ENCODE results near the gene C7.

- TF ChIP-seq, protein P1, sequence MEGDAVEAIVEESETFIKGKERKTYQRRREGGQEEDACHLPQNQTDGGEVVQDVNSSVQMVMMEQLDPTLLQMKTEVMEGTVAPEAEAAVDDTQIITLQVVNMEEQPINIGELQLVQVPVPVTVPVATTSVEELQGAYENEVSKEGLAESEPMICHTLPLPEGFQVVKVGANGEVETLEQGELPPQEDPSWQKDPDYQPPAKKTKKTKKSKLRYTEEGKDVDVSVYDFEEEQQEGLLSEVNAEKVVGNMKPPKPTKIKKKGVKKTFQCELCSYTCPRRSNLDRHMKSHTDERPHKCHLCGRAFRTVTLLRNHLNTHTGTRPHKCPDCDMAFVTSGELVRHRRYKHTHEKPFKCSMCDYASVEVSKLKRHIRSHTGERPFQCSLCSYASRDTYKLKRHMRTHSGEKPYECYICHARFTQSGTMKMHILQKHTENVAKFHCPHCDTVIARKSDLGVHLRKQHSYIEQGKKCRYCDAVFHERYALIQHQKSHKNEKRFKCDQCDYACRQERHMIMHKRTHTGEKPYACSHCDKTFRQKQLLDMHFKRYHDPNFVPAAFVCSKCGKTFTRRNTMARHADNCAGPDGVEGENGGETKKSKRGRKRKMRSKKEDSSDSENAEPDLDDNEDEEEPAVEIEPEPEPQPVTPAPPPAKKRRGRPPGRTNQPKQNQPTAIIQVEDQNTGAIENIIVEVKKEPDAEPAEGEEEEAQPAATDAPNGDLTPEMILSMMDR (IDR thresholded peaks at IDR 0.05), result no peak
- TF ChIP-seq POLR2A (IDR thresholded peaks at IDR 0.05), result no peak
Measured at GRCh38 chr5:40981420-40981819, 72.1 kb downstream of the C7 start.

All from adrenal gland (tissue), 5 donors.